ENCODE results near the gene OBSCN.

DNA sequence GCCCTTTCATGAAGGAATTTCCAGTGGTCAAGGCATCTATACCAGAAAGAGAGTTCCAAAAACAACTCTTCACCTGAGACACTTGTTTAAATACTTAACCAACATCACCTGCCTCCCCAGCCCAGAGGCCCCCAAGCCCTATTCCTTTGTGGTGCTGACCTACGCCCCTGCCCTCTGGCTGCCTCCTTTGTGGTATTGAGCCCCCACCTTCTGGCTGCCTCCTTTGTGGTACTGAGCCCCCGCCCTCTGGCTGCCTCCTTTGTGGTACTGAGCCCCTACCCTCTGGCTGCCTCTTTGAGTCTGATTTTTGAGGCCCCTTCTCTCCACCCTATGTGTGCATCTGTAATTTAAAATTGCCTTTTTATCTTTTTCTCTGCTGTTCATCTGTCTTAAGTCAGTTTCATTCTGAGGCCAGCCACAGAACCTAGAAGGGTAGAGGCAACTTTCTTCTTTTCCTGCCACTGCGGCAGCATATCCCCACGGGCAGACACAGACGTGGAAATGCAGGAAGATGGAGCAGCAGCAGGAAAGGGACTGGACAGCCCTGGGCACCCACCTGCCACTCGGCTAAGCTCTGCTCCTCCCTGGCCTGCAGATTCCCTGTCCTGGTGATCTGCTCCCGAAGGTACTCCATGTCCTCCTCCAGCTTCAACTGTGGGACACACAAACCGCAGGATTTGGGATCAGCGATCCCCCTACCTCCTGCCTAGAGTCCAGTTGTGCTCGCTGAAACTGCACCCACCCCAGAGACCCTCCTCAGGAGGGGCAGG is 205.6 kb downstream of the OBSCN start:
- TF ChIP-seq, protein P1, sequence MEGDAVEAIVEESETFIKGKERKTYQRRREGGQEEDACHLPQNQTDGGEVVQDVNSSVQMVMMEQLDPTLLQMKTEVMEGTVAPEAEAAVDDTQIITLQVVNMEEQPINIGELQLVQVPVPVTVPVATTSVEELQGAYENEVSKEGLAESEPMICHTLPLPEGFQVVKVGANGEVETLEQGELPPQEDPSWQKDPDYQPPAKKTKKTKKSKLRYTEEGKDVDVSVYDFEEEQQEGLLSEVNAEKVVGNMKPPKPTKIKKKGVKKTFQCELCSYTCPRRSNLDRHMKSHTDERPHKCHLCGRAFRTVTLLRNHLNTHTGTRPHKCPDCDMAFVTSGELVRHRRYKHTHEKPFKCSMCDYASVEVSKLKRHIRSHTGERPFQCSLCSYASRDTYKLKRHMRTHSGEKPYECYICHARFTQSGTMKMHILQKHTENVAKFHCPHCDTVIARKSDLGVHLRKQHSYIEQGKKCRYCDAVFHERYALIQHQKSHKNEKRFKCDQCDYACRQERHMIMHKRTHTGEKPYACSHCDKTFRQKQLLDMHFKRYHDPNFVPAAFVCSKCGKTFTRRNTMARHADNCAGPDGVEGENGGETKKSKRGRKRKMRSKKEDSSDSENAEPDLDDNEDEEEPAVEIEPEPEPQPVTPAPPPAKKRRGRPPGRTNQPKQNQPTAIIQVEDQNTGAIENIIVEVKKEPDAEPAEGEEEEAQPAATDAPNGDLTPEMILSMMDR (conservative IDR thresholded peaks at IDR 0.05; ENCODE audit: low read length): no peak
- TF ChIP-seq EZH2phosphoT487 (IDR thresholded peaks at IDR 0.05; ENCODE audit: borderline replicate concordance): no peak
